K562 (cell line): ENCODE data around the gene COPE. TPM values are rescaled to one million over a fixed set of nuclear protein-coding genes. Genes with fewer than 3 reads are reported as not detected.

Experiments used
- ADNP ChIP-seq: fragments of 200-800 bp; sonication (Bioruptor generic); IDR thresholded peaks from 2 replicates; pipeline ENCODE4 v1.6.1; 2016; ENCODE audit warnings: missing genetic modification characterization, missing compliant biosample characterization
- ATF1 ChIP-seq, 2 experiments: fragments of 450-650 bp in 1 of 2; IDR thresholded peaks; 2 replicates each; pipeline ENCODE4 v1.6.1; 2016; ENCODE audit warnings: missing compliant biosample characterization in 1 of 2, missing genetic modification characterization in 1 of 2
- EGR1 ChIP-seq: fragments of 450-650 bp; conservative IDR thresholded peaks from 2 replicates; pipeline ENCODE4 v1.6.1; 2017; ENCODE audit warnings: mild to moderate bottlenecking
- FOS ChIP-seq: IDR thresholded peaks from 3 replicates; pipeline ENCODE4 v1.6.1; 2011; ENCODE audit not compliant: insufficient read length; ENCODE audit errors: extremely low read depth
- FOXA1 ChIP-seq: fragments of 450-650 bp; IDR thresholded peaks from 2 replicates; pipeline ENCODE4 v1.6.1; 2016; ENCODE audit warnings: mild to moderate bottlenecking, borderline replicate concordance
- HMG20A ChIP-seq: fragments of 450-650 bp; formaldehyde crosslinking; conservative IDR thresholded peaks from 2 replicates; pipeline ENCODE4 v1.4.0; 2020; ENCODE audit warnings: mild to moderate bottlenecking, mixed read lengths
- LCOR ChIP-seq: sonication (generic); formaldehyde crosslinking; IDR thresholded peaks from 2 replicates; pipeline ENCODE4 v1.8.0; 2022; ENCODE audit warnings: mild to moderate bottlenecking, missing genetic modification reagents
- RB1 ChIP-seq: fragments of 450-650 bp; IDR thresholded peaks from 2 replicates; pipeline ENCODE4 v1.6.1; 2017; ENCODE audit warnings: low read depth, mild to moderate bottlenecking
- RCOR1 ChIP-seq, 2 experiments: IDR thresholded peaks; 2 replicates each; pipeline ENCODE4 v1.6.1; 2012; ENCODE audit warnings: low read depth in 2 of 2, low read length in 2 of 2, borderline replicate concordance in 1 of 2, improper control_type of control experiment in 1 of 2
- TBP ChIP-seq: optimal IDR thresholded peaks from 2 replicates; pipeline ENCODE3; 2011; ENCODE audit warnings: low read depth, low read length, improper control_type of control experiment
- XRCC4 ChIP-seq: IDR thresholded peaks from one replicate; pipeline ENCODE4 v1.6.1; 2011; ENCODE audit not compliant: insufficient read depth, insufficient read length; ENCODE audit errors: extremely low read depth
- YY1 ChIP-seq, 3 experiments: IDR thresholded peaks; 2 replicates each; pipeline ENCODE4 v1.6.1; 2011; ENCODE audit warnings: low read length in 2 of 3, mild to moderate bottlenecking in 2 of 3, moderate library complexity in 2 of 3, borderline replicate concordance in 1 of 3, control low read depth in 1 of 3, low read depth in 1 of 3; ENCODE audit not compliant: insufficient read depth in 3 of 3, insufficient replicate concordance in 2 of 3, control insufficient read depth in 1 of 3, insufficient read length in 1 of 3; ENCODE audit errors: extremely low read depth in 1 of 3
- ZBTB7A ChIP-seq: IDR thresholded peaks from 2 replicates; pipeline ENCODE4 v1.6.1; 2011; ENCODE audit warnings: low read depth, mild to moderate bottlenecking, low read length, moderate library complexity, borderline replicate concordance; ENCODE audit not compliant: control insufficient read depth
- ZFX ChIP-seq: sonication (generic); formaldehyde crosslinking; IDR thresholded peaks from 2 replicates; pipeline ENCODE4 v1.8.0; 2022; ENCODE audit warnings: mild to moderate bottlenecking, missing genetic modification reagents, moderate library complexity
- ZNF253 ChIP-seq: fragments of 250-450 bp; sonication (Bioruptor Pico); conservative IDR thresholded peaks from 2 replicates; pipeline ENCODE4 v1.6.1; 2021; ENCODE audit warnings: mild to moderate bottlenecking
- ZNF282 ChIP-seq: sonication (generic); formaldehyde crosslinking; IDR thresholded peaks from 2 replicates; pipeline ENCODE4 v1.8.1; 2023; ENCODE audit warnings: missing genetic modification reagents
- polyA plus RNA-seq, 8 experiments: library from polyadenylated mRNA; depleted of rRNA in 4 of 8; stranded (reverse) in 5 of 8; unstranded in 3 of 8; fragments of >200 nt; fragmentation: Nextera tagmentation in 2 of 8; fragmentation: Illumina TruSeq in 1 of 8; extraction: Ambion mirVana in 2 of 8; extraction: Trizol in 1 of 8; gene quantifications; 2 replicates each; pipeline versions ENCODE4 v1.2.1 to v1.2.3, GENCODE V29; 2011 to 2014; ENCODE audit warnings: inconsistent platforms in 1 of 8, missing spikeins in 1 of 8
- total RNA-seq, 7 experiments: library from RNA; depleted of rRNA in 6 of 7; stranded (reverse); fragments of >200 nt in 6 of 7; fragmentation: Illumina TruSeq in 2 of 7; extraction: Trizol in 2 of 7; gene quantifications; 2 replicates each; pipeline versions ENCODE4 v1.2.1 to v1.2.3, GENCODE V29; 2011 to 2021; ENCODE audit warnings: low replicate concordance in 1 of 7
- TF ChIP-seq, protein P1 (sequence below), 2 experiments: fragments of 450-650 bp; conservative IDR thresholded peaks; 2 replicates each; pipeline ENCODE4 v1.6.1; 2017; ENCODE audit warnings: mild to moderate bottlenecking in 2 of 2, moderate library complexity in 2 of 2
- TF ChIP-seq, protein P2 (sequence below), 2 experiments: fragments of 450-650 bp in 1 of 2; sonication (generic) in 1 of 2; formaldehyde crosslinking; conservative IDR thresholded peaks; 2 replicates each; pipeline versions ENCODE4 v1.4.0 to v1.8.1; 2020 to 2022; ENCODE audit warnings: mild to moderate bottlenecking in 1 of 2, missing genetic modification reagents in 1 of 2
- TF ChIP-seq, protein P3 (sequence below): sonication (generic); formaldehyde crosslinking; IDR thresholded peaks from 2 replicates; pipeline ENCODE4 v1.8.0; 2023; ENCODE audit warnings: missing genetic modification reagents, mild to moderate bottlenecking, borderline replicate concordance

COPE gene
- total and polyA plus RNA-seq, 9 of the 15 experiments (the other 6 are each of a cell fraction or from before 2014, with no cell fraction given) = 5.8 to 273 (median 147) TPM

DNA sequence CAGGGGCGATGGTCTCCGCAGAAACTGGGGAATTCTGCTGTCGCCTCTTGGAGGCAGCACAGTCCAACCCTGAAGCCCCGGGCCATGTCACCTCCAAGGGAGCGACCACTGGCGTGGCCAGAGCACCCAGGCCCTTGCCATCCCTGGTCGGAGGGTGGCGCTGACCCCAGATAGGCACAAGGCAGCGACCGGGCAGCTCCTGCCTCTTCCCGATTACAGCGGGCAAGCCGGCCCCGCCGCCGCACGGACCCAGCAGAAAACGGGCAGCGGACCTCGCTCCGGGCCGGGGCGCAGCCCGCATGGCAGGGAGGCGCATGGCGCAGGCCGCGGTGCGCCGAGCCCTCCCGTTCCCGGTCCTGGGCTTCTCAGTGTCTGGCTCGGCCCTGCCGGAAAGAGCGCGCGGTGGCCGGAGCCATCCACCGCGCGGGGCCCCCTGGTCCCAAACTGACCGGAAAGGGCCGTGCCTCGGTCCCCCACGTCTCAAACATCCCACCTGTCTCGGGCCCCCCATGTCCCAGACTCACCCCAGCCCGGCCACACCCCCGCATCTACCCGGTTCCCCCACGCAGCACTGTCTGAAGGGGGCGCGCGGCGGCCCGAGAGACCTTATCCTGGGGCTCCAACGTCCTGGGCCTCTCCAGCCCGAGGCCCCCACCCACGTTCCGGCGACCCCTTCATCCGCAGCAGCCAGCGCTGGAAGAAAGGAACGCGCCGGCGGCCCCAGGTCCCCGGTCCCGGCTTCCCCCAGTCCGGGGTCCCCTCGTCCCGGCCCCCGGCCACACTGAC lies 24.0 kb downstream of the COPE start (continued):
- TF ChIP-seq EGR1 = peak; percentile 45; the same call in 1 of the 2 replicates
- TF ChIP-seq, protein P1, sequence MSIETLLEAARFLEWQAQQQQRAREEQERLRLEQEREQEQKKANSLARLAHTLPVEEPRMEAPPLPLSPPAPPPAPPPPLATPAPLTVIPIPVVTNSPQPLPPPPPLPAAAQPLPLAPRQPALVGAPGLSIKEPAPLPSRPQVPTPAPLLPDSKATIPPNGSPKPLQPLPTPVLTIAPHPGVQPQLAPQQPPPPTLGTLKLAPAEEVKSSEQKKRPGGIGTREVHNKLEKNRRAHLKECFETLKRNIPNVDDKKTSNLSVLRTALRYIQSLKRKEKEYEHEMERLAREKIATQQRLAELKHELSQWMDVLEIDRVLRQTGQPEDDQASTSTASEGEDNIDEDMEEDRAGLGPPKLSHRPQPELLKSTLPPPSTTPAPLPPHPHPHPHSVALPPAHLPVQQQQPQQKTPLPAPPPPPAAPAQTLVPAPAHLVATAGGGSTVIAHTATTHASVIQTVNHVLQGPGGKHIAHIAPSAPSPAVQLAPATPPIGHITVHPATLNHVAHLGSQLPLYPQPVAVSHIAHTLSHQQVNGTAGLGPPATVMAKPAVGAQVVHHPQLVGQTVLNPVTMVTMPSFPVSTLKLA (conservative IDR thresholded peaks at IDR 0.05) = peak in 1 of 2 experiments; percentile 59; a peak in 1 of 4 replicates
- TF ChIP-seq, protein P2, sequence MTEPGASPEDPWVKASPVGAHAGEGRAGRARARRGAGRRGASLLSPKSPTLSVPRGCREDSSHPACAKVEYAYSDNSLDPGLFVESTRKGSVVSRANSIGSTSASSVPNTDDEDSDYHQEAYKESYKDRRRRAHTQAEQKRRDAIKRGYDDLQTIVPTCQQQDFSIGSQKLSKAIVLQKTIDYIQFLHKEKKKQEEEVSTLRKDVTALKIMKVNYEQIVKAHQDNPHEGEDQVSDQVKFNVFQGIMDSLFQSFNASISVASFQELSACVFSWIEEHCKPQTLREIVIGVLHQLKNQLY (CRISPR knock-in tag; conservative IDR thresholded peaks at IDR 0.05) = no peak
- no peak for TF ChIP-seq ZNF253 (CRISPR knock-in tag)
- TF ChIP-seq XRCC4 = no peak
- no peak for TF ChIP-seq FOXA1
- TF ChIP-seq ZNF282 (CRISPR knock-in tag) = no peak
- peak in 1 of 3 experiments; percentile 18 for TF ChIP-seq YY1 (IDR thresholded peaks at IDR 0.05; ENCODE audit: borderline replicate concordance in 1 of 3, control insufficient read depth in 1 of 3, extremely low read depth in 1 of 3, insufficient read depth in 3 of 3, insufficient read length in 1 of 3, insufficient replicate concordance in 2 of 3, low read depth in 1 of 3, low read length in 2 of 3)
- peak; percentile 49 for TF ChIP-seq RB1
- TF ChIP-seq LCOR = 0 out of 2 replicates have a peak, but pooled peaks have one; percentile 49
- TF ChIP-seq, protein P3, sequence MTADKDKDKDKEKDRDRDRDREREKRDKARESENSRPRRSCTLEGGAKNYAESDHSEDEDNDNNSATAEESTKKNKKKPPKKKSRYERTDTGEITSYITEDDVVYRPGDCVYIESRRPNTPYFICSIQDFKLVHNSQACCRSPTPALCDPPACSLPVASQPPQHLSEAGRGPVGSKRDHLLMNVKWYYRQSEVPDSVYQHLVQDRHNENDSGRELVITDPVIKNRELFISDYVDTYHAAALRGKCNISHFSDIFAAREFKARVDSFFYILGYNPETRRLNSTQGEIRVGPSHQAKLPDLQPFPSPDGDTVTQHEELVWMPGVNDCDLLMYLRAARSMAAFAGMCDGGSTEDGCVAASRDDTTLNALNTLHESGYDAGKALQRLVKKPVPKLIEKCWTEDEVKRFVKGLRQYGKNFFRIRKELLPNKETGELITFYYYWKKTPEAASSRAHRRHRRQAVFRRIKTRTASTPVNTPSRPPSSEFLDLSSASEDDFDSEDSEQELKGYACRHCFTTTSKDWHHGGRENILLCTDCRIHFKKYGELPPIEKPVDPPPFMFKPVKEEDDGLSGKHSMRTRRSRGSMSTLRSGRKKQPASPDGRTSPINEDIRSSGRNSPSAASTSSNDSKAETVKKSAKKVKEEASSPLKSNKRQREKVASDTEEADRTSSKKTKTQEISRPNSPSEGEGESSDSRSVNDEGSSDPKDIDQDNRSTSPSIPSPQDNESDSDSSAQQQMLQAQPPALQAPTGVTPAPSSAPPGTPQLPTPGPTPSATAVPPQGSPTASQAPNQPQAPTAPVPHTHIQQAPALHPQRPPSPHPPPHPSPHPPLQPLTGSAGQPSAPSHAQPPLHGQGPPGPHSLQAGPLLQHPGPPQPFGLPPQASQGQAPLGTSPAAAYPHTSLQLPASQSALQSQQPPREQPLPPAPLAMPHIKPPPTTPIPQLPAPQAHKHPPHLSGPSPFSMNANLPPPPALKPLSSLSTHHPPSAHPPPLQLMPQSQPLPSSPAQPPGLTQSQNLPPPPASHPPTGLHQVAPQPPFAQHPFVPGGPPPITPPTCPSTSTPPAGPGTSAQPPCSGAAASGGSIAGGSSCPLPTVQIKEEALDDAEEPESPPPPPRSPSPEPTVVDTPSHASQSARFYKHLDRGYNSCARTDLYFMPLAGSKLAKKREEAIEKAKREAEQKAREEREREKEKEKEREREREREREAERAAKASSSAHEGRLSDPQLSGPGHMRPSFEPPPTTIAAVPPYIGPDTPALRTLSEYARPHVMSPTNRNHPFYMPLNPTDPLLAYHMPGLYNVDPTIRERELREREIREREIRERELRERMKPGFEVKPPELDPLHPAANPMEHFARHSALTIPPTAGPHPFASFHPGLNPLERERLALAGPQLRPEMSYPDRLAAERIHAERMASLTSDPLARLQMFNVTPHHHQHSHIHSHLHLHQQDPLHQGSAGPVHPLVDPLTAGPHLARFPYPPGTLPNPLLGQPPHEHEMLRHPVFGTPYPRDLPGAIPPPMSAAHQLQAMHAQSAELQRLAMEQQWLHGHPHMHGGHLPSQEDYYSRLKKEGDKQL = no peak
- no peak for TF ChIP-seq ADNP (tag)
- no peak for TF ChIP-seq ATF1 (CRISPR knock-in tag; IDR thresholded peaks at IDR 0.05)
- no peak for TF ChIP-seq ATF1 (tag; IDR thresholded peaks at IDR 0.05)
- no peak for TF ChIP-seq FOS
- peak; percentile 15 for TF ChIP-seq TBP
- TF ChIP-seq HMG20A (CRISPR knock-in tag) = no peak
- TF ChIP-seq ZFX (CRISPR knock-in tag) = peak; percentile 61
- TF ChIP-seq ZBTB7A = peak; percentile 57; the same call in 1 of the 2 replicates
- peak in 1 of 2 experiments; percentile 39; a peak in 1 of 4 replicates for TF ChIP-seq RCOR1 (IDR thresholded peaks at IDR 0.05; ENCODE audit: borderline replicate concordance in 1 of 2, low read depth in 2 of 2, low read length in 2 of 2)
